OCI-LY1 (cell line): Measurements from ENCODE around the gene DNM2.

Source experiments
- CTCF ChIP-seq: fragments of 200-600 bp; sonication (generic), shearing (Covaris generic); IDR thresholded peaks from 2 replicates; pipeline ENCODE4 v1.5.1; 2017; ENCODE audit warnings: mild to moderate bottlenecking, antibody characterized with exemption, low read length, moderate library complexity, mixed read lengths
- EZH2 ChIP-seq: fragments of 200-600 bp; sonication (generic), shearing (Covaris generic); IDR thresholded peaks from 2 replicates; pipeline ENCODE4 v1.8.0; 2017; ENCODE audit warnings: borderline replicate concordance, mixed run types, mild to moderate bottlenecking, antibody characterized with exemption, low read length, moderate library complexity, mixed read lengths

- TF ChIP-seq CTCF (no peak), EZH2 (no peak)
Measured at GRCh38 chr19:10752913-10753704, 35.2 kb downstream of the DNM2 start.
